SH-SY5Y (cell line): Measurements from ENCODE around the gene DYRK1A.

Experiments used
- GATA2 ChIP-seq: IDR thresholded peaks from 2 replicates; pipeline ENCODE4 v1.6.1; 2011; ENCODE audit warnings: mild to moderate bottlenecking, low read depth, low read length
- GATA3 ChIP-seq: IDR thresholded peaks from 2 replicates; pipeline ENCODE4 v1.6.1; 2011; ENCODE audit warnings: low read depth, mild to moderate bottlenecking, low read length, moderate library complexity

DNA sequence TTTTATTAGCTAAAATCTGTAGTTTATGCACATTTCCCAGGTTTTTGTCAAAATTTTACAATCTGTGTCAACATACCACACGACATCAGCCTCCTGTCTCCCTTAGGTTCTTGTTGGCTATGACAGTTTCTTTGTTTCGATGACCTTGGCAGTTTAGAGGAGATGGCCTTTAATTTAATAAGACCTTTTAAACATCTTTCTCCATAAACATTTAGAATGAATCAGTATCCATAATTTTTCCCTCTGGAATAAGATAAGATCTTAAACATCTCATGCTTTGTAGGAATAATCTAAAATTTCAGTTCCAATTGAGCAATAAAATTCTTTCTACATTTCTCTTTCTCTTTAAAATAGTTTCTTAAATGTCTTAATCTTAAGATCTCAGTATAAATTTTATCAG, 28.7 kb upstream of the DYRK1A start:
- TF ChIP-seq GATA2 (no peak), GATA3 (no peak)
